22Rv1 (cell line): ENCODE results near the gene TMEM132D.

Experiments used
- ZFX ChIP-seq: fragments of 450-650 bp; IDR thresholded peaks from 2 replicates; pipeline ENCODE4 v1.6.1; 2017; ENCODE audit warnings: antibody characterized with exemption, borderline replicate concordance
- TF ChIP-seq, protein P1 (sequence below): fragments of 450-650 bp; IDR thresholded peaks from 2 replicates; pipeline ENCODE4 v1.5.1; 2017; ENCODE audit warnings: mild to moderate bottlenecking

DNA sequence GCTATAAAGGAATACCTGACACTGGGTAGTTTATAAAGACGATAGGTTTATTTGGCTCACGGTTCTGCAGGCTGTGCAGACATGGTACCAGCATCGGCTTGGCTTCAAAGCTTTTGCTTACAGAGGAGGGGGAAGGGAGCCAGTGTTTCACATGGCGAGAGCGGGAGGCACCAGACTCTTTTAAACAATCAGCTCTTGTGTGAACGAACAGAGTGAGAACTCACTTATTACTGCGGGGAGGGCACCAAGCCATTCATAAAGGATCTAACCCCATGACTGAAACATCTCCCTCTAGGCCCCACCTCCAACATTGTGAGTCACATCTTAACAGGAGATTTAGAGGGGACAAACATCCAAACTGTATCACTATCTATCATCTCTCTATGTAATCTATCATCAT, 227.4 kb downstream of the TMEM132D start:
- TF ChIP-seq, protein P1, sequence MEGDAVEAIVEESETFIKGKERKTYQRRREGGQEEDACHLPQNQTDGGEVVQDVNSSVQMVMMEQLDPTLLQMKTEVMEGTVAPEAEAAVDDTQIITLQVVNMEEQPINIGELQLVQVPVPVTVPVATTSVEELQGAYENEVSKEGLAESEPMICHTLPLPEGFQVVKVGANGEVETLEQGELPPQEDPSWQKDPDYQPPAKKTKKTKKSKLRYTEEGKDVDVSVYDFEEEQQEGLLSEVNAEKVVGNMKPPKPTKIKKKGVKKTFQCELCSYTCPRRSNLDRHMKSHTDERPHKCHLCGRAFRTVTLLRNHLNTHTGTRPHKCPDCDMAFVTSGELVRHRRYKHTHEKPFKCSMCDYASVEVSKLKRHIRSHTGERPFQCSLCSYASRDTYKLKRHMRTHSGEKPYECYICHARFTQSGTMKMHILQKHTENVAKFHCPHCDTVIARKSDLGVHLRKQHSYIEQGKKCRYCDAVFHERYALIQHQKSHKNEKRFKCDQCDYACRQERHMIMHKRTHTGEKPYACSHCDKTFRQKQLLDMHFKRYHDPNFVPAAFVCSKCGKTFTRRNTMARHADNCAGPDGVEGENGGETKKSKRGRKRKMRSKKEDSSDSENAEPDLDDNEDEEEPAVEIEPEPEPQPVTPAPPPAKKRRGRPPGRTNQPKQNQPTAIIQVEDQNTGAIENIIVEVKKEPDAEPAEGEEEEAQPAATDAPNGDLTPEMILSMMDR: no peak
- TF ChIP-seq ZFX: no peak
